HG03439 (cell line): ENCODE data around the gene EFNB3.

ENCODE experiments used
- ATAC-seq: cut with Tn5 transposase; IDR thresholded peaks from one replicate; pipeline ENCODE4 v1.9.1; 2021; ENCODE audit warnings: mild to moderate bottlenecking, moderate library complexity; ENCODE audit not compliant: unreplicated experiment

EFNB3 gene

DNA sequence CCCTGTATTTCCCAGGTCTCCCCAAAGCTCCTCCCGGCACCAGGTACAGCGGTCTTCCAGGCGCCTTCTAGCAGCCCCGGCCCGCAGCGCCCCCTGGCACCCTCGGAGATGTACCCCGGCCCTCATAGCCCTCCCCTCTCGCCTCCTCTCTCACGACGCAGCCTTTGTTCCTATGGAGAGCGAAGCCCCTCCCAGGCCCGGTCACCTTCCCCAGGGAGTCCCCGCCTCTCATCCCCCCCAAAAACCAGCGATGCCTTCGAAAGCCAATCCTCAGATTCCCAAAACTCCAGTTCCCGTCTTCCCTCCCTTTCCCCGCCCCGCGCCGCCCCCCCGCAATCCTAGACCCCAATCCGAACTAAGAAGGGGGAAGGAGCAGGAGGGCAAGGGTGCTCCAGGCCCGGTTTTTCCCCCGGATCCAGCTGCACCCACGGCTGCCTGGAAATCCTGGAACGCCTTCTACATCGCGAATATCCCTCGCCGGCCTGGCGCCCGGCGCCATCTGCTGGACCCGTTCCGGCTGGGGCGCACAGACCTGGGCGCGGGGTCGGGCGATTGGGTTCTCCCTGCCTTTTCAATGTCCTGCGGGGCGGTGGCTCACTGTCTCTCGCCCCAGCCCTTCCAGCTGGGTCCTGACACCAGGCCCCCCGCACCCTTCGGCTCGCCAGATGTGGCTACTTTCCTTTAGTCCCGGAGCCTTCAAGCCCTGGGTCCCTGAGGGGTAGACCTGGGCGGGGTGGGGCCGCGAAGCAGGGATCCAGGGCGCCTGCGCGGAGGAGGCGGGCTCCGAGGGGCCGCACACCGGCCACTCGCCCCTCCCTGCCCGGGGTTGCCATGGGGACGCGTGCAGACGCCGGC is 12.1 kb downstream of the EFNB3 start, which contains the start of gene DNAH2:
Gene DNAH2, plus strand, starts transcription at position 844 of the 855 bp plus-strand sequence. CDS start 1,991 bp downstream, outside the sequence.
- no peak for ATAC-seq

DNA sequence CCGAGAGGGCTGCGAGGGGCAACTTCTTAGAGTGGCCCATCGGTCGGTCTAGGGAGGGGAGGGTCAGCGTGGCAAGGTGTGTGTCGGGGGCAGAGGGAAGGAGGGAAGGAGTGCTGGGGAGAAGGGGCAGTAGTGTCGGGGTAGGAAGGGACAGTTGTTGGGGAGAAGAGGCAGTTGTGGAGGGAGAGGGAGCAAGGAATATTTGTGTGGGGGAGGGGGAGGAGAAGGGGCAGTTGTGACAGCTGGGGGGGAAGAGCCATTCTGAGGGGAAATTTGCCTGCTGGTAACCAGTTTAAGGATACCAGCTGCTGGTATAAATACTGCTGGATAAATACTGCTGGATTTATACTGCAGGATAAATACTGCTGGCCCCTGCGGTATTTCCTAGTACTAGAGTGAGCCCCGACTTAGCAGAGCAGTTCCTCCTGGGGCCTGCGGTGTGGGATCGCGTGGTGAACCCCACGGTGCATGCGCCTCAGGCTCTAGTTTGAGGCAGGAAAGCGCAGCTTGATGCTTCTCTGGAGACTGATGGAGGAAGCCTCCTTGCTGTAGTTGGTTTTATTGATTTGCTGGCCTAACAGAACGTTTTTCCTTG is 12.9 kb downstream of the EFNB3 start:
- ATAC-seq = no peak

DNA sequence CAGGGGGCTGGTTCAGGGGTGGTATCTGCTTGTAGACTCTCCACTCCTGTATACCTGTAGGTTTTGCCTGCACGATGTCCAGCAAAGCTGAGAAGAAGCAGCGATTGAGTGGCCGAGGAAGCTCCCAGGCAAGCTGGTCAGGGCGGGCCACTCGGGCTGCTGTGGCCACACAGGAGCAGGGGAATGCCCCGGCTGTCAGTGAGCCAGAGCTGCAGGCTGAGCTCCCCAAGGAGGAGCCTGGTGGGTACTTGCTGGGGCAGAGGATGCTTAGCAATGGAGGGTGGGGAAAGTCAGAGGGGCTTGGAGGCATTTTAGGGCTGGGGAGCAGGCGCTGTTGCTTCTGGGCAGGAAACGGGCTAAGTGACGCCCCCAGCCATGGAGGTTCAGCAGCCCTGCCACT is 14.7 kb downstream of the EFNB3 start:
- no peak for ATAC-seq

DNA sequence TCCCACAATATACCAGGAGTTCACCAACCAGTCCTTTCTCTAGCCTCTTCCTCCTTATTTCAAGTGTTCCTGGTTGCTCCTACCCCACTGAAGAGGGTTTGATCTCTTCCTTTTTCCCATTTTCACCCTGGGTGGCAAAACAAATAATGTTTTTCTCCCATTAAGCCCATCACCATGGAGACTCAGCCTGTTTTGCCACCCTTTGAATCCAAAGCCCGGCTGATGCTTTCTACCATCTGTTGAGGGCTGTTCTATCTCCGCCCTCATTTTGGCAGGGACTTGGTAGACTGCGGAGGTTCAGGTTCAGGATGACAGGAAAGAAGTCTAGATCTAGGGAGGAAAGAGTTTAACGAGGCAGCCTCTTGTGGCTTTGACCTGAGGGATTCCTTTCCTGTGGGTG is 15.1 kb downstream of the EFNB3 start:
- no peak for ATAC-seq

DNA sequence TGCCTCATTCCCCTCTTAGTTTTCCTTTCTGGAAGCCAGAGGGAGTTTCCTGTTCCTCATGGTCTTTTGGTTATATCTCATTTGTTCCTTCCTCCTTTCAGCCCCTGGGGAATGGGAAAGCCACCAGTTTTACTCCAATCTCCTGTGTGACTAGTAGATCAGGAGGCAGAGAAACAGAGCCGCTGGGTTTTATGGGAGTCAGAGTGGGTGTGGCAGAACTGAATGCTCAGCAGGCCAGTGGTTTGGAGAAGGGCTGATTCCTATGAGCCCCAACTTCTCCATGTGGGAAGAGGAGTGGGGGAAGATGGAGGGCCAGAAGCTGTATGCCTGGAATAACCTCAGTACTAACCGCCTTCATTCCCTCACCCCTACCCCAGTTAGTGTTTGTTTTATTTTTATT is 16.6 kb downstream of the EFNB3 start:
- no peak for ATAC-seq

- no peak for ATAC-seq
These were observed 22.9 kb downstream of the EFNB3 start for GRCh38 chr17:7727886-7728285.

GRCh38 chr17:7729816-7730215 is 24.8 kb downstream of the EFNB3 start:
- no peak for ATAC-seq

- no peak for ATAC-seq
These were observed 28.1 kb downstream of the EFNB3 start for GRCh38 chr17:7732981-7733539.

GRCh38 chr17:7737601-7738000 is 32.6 kb downstream of the EFNB3 start:
- ATAC-seq = no peak

DNA sequence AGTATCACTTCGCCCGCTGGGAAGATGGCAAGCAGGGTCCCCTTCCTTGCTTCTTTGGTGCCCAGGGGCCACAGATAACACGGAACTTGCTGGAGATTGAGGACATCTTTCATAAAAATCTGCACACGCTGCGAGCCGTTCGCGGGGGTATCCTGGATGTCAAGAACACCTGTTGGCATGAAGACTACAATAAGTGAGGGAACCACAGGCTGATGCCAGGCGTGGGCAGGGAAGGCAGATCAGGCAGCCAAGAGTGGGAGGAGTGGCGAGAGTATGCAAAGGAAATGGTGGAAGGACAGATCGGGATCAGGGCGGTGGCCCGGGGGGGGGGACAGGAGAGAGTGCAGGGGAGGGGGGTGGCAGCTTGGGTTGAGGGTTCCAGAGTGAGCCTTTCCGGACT is 34.7 kb downstream of the EFNB3 start:
- no peak for ATAC-seq

- ATAC-seq = no peak
These were observed 35.5 kb downstream of the EFNB3 start for GRCh38 chr17:7740481-7741001.

GRCh38 chr17:7742729-7743128 is 37.7 kb downstream of the EFNB3 start:
- ATAC-seq = no peak

GRCh38 chr17:7744416-7744815 is 39.4 kb downstream of the EFNB3 start:
- ATAC-seq = no peak

DNA sequence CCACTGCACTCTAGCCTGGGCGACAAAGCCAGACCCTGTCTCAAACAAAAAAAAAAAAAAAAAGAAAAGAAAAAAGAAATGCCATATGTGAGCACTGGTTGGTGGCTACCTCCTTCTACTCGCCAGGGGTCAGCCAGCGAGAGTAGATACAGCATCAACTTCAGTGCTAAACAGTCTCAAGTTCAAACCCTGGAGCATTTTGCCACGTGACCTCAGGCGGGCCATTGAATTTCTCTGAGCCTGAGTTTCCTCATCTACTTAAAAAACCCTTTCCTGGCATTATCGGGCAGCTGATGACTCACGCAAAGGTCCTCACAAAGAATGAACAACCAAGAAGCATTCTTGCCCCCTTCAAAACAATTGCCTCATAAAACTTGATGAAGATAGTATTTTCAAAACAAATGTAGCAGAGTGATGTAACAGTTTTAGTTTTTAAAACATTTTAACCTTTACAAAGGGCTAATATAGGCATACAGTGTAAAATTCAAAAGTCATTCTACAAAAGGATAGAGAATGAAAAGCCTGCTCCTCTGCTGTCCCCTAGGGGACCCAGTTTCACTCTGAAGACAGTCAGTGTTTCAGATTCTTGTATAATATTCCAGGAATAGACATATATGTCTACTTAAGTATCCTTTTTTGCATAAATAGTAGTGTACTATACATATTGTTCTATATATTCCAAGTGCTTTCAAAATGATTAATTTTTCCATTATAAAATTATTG is 40.9 kb downstream of the EFNB3 start:
- ATAC-seq = no peak

DNA sequence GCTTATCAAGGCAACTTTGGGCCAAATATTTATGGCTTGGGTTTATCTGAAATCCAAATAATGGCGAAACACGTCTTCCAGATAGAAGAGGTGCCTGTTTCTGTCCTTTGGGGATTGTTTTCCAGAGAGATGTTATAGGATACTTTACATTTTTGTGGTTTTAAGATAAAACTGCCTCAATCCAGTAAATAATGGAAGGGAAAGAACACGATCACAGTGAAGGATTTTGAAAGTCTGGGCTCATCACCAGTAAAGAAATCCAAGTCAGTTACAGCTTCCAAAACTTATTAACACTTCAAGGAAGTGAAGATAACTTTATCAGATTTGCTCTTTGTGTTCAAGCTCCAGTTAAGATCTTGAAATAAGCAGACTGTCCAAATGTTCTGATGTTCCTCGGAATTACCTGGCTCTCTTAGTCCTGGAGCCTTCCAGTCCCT is 42.7 kb downstream of the EFNB3 start:
- no peak for ATAC-seq

DNA sequence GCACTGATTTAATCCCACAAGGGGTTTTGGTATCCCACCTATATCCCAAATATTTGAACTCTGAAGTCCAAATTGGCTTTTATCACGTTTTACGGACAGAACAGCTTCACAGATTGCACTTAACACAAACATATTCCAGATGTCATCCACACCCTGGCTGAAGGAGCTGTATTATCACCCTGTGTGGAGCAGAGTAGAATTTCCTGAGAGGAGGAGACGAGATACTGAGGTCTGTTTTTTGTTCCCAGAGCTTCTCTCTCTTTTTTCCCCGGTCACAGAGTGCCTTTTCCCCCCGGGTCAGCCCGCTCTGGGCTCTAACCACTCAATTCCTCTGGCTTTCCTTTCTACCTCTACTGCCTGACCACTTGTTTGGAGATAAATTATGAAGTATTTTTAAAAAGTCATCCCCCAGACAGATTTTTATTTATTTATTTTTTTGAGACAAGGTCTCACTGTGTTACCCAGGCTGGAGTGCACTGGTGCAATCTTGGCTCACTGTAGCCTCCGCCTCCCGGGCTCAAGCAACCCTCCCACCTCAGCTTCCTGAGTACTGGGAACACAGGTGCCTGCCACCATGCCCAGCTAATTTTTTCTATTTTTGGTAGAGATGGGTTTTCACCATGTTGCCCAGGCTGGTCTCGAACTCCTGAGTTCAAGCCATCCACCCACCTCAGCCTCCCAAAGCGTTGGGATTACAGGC is 43.2 kb downstream of the EFNB3 start:
- no peak for ATAC-seq

GRCh38 chr17:7750321-7750821 is 45.4 kb downstream of the EFNB3 start:
- no peak for ATAC-seq

DNA sequence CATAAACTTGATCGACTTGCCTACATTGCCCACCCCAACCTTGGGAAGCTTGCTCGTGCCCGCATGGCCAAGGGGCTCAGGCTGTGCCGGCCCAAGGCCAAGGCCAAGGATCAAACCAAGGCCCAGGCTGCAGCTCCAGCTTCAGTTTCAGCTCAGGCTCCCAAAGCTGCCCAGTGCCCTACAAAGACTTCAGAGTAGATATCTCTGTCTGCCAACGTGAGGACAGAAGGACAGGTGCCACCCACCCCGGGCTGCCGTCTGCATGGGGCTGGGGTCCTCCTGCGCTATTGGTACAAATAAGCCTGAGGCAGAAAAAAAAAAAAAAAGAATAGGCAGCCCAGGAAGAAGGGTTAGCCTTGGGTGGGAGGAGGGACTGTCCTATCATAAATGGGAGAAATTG is 49.7 kb downstream of the EFNB3 start:
- no peak for ATAC-seq

- no peak for ATAC-seq
These were observed 50.3 kb downstream of the EFNB3 start for GRCh38 chr17:7755095-7755890.

- no peak for ATAC-seq
These were observed 52.0 kb downstream of the EFNB3 start for GRCh38 chr17:7756968-7757367.
